Measurements from ENCODE around the gene PPM1E.

DNA sequence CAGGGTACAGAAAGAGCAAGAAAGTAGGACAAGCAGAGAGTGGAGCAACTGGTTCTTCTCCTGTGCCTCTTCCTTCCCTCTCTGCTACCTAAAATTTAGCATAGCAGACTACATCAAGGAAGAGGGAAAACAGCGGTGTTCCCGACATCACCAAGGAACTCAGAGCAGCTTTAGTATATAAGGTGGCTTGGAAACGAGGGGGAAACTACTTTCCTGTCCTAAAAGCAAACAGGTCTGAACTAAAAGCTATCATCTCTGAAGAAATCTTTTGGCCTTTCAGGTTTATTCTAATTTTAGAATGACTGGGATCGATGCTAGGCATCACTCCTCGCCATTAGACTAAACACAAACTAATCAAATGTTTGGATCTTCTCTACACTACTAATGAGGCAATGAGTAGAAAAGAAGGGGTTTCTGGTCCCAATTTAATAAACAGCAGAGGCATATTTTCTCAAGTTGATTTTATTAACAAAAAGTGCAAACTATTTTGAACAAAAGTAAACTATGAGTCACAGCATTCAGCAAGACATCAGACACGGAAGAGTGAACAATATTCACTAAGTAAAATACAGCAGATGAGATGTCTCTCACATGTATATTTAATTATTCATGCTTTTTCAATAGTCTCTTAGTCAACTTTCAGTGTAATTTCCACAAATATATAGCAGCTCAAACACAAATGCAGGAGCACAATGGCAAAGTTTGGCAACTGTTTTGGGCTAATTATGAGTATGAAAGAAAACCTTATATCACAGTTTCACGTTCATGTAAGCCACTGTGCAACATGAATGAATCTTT, 242.3 kb downstream of the PPM1E start:
- TF ChIP-seq, protein P1, sequence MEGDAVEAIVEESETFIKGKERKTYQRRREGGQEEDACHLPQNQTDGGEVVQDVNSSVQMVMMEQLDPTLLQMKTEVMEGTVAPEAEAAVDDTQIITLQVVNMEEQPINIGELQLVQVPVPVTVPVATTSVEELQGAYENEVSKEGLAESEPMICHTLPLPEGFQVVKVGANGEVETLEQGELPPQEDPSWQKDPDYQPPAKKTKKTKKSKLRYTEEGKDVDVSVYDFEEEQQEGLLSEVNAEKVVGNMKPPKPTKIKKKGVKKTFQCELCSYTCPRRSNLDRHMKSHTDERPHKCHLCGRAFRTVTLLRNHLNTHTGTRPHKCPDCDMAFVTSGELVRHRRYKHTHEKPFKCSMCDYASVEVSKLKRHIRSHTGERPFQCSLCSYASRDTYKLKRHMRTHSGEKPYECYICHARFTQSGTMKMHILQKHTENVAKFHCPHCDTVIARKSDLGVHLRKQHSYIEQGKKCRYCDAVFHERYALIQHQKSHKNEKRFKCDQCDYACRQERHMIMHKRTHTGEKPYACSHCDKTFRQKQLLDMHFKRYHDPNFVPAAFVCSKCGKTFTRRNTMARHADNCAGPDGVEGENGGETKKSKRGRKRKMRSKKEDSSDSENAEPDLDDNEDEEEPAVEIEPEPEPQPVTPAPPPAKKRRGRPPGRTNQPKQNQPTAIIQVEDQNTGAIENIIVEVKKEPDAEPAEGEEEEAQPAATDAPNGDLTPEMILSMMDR (IDR thresholded peaks at IDR 0.05): no peak
- TF ChIP-seq POLR2A (IDR thresholded peaks at IDR 0.05): no peak

Measured in esophagus squamous epithelium (tissue), 4 donors.